ENCODE results near the gene NOS1. TPM values are rescaled to one million over a fixed set of nuclear protein-coding genes. Genes with fewer than 3 reads are reported as not detected.

NOS1 gene
- total and polyA plus RNA-seq, 2 of the 8 experiments (the other 6 are each of a cell fraction or from before 2014, with no cell fraction given) = 1.5 to 2.0 TPM

DNA sequence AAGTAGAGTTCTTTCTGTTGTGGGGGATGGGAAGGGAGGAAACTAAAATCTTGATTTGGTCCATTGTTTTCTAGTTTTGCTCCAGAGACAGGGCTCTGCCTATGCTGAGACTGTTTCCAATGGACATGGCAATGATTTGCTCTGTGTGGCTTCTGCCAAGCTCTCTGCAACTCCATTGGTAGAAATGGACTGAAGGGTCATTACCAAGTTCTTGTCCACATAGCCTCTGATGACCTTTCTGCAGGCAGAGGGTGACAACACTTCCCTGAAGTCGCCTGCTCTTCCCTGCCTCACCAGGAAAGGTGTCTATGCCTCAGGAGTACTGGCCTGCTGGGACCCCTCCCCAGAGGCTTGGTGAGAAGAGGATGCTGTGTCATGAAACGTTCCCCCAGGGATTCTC lies 39.5 kb upstream of the NOS1 start:
- Histone ChIP-seq H4K5ac (ENCODE audit: insufficient read length, low read depth, low read length) (no peak overlapping the region), H3K18ac (ENCODE audit: extremely low read depth, low read length) (no peak overlapping the region), H3K79me2 (ENCODE audit: control insufficient read depth in 1 of 2, insufficient read depth in 2 of 2, low read length in 2 of 2) (no peaks in the 10 kb centered on the region), H3K23me2 (ENCODE audit: low read depth, low read length) (no peaks in the 10 kb centered on the region; the same call in 1 of the 2 replicates), H3K23ac (ENCODE audit: insufficient read length) (no peak overlapping the region), H2BK120ac (replicated peaks; ENCODE audit: low read depth, low read length) (no peak overlapping the region), H3K56ac (replicated peaks; ENCODE audit: insufficient read length, low read depth, low read length) (no peak overlapping the region), H3K36me3 (ENCODE audit: control insufficient read depth in 2 of 4, insufficient read depth in 4 of 4, low read length in 3 of 4) (no peaks in the 10 kb centered on the region), H3K4me2 (ENCODE audit: insufficient read depth in 1 of 2, low read depth in 2 of 2, low read length in 2 of 2) (no peak overlapping the region), H3K79me1 (ENCODE audit: low read depth, low read length) (no peaks in the 10 kb centered on the region), H2BK15ac (ENCODE audit: low read length) (no peak overlapping the region), H4K8ac (ENCODE audit: extremely low read depth, insufficient read depth, low read length) (no peak overlapping the region; the same call in 1 of the 2 replicates), H3K27ac (ENCODE audit: low read depth, low read length) (no peak overlapping the region), H3K14ac (ENCODE audit: insufficient read length) (no peak overlapping the region), H3K9me3 (ENCODE audit: insufficient read depth in 2 of 2, low read depth in 1 of 2, low read length in 1 of 2) (peaks cover 0 to 6% of the 10 kb centered on the region in 2 experiments; a peak in 1 of 4 replicates), H3K4me1 (replicated peaks in 1 of 4; ENCODE audit: control insufficient read depth in 3 of 4, insufficient read depth in 4 of 4, low read length in 3 of 4) (no peaks in the 10 kb centered on the region), H2BK5ac (ENCODE audit: low read depth, low read length) (no peak overlapping the region), H4K20me1 (replicated peaks in 1 of 2; ENCODE audit: control insufficient read depth in 1 of 2, insufficient read depth in 2 of 2, low read length in 2 of 2) (no peaks in the 10 kb centered on the region), H2AFZ (ENCODE audit: low read length) (no peak overlapping the region), H2BK12ac (ENCODE audit: low read depth, low read length) (no peak overlapping the region), H2AK5ac (ENCODE audit: low read depth, low read length) (no peak overlapping the region), H2BK20ac (ENCODE audit: low read length) (no peak overlapping the region), H3K9ac (replicated peaks in 1 of 4; ENCODE audit: extremely low read depth in 1 of 4, low read depth in 3 of 4, low read length in 3 of 4) (no peak overlapping the region), H3K4ac (replicated peaks; ENCODE audit: insufficient read length, low read depth, low read length) (no peak overlapping the region), H3K27me3 (replicated peaks in 1 of 4; ENCODE audit: control insufficient read depth in 3 of 4, extremely low read depth in 1 of 4, insufficient read depth in 3 of 4, low read length in 3 of 4) (no peaks in the 10 kb centered on the region), H3K4me3 (ENCODE audit: extremely low read depth in 1 of 4, insufficient read depth in 2 of 4, low read depth in 3 of 4, low read length in 4 of 4) (no peak overlapping the region), H4K91ac (replicated peaks; ENCODE audit: insufficient read length, low read length) (no peak overlapping the region)
- 78% methylated on average over 2 of the region's 2 CpGs; no CpG with 5 or more reads in 1 of the 2 experiments for WGBS, 2 experiments (ENCODE audit: extremely low coverage in 1 of 2, insufficient coverage in 1 of 2, insufficient read length in 1 of 2, insufficient replicate concordance in 2 of 2, low coverage in 1 of 2, low lambda C conversion rate in 2 of 2, missing lambda C conversion rate in 1 of 2)
- DNase-seq (ENCODE audit: low read depth in 1 of 2, low spot score in 2 of 2) (no peak), FAIRE-seq (no peak)
- no peak for TF ChIP-seq HDAC2 (IDR thresholded peaks at IDR 0.05; ENCODE audit: borderline replicate concordance in 1 of 2, low read depth in 2 of 2, low read length in 2 of 2)
- TF ChIP-seq POLR2AphosphoS5 (IDR thresholded peaks at IDR 0.05; ENCODE audit: low read depth, low read length) = no peak
- TF ChIP-seq BCL11A (IDR thresholded peaks at IDR 0.05; ENCODE audit: low read depth in 2 of 2, low read length in 2 of 2) = no peak
- TF ChIP-seq ASH2L (IDR thresholded peaks at IDR 0.05; ENCODE audit: low read length) = no peak
- TF ChIP-seq SP2 (IDR thresholded peaks at IDR 0.05; ENCODE audit: low read length) = no peak
- TF ChIP-seq, protein P1, sequence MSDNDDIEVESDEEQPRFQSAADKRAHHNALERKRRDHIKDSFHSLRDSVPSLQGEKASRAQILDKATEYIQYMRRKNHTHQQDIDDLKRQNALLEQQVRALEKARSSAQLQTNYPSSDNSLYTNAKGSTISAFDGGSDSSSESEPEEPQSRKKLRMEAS (IDR thresholded peaks at IDR 0.05) = no peak
- CTCF ChIA-PET (ENCODE audit: partially characterized antibody) = interaction anchor here (0.8 to 1.7 kb wide), 7 partner anchors 11 to 436 kb away, joined by 3 to 8 read pairs (median 3); no protein-coding TSS in a partner anchor
- POLR2A ChIA-PET (ENCODE audit: partially characterized antibody) = no interaction called here

Data from H1 (cell line).